H1 (cell line): ENCODE measurements around the gene TMEM134. TPM values are rescaled to one million over a fixed set of nuclear protein-coding genes. Genes with fewer than 3 reads are reported as not detected.

Experiments used
- CTCF ChIA-PET: fragments of 300-600 bp; sonication (Branson Sonifier 250); formaldehyde crosslinking; loops from one replicate; lab custom pipeline; 2021; ENCODE audit not compliant: partially characterized antibody; lab: Charles Lee
- POLR2A ChIA-PET: fragments of 300-600 bp; sonication (Branson Sonifier 250); formaldehyde crosslinking; loops from one replicate; lab custom pipeline; 2021; ENCODE audit warnings: inconsistent platforms; ENCODE audit not compliant: partially characterized antibody; lab: Charles Lee
- DNase-seq, 2 experiments: peaks; one replicate each; pipeline versions ENCODE4 v3.0.0 to v3.0.0-alpha.2; 2010 to 2022; ENCODE audit warnings: low spot score in 2 of 2, low read depth in 1 of 2, mixed read lengths in 1 of 2
- FAIRE-seq: peaks from 2 replicates; lab custom pipeline; 2011; peaks lifted over from hg19 to GRCh38; lab: Jason Lieb, UNC
- H2AFZ ChIP-seq: 2 replicates; pipeline ENCODE4 v1.8.1; 2012; ENCODE audit warnings: low read length, inconsistent platforms
- H2AK5ac ChIP-seq: 2 replicates; pipeline ENCODE4 v1.6.1; 2013; ENCODE audit warnings: low read depth, low read length
- H2BK120ac ChIP-seq: replicated peaks from 2 replicates; pipeline ENCODE3; 2013; ENCODE audit warnings: low read depth, low read length, inconsistent platforms
- H2BK12ac ChIP-seq: 2 replicates; pipeline ENCODE4 v1.6.1; 2013; ENCODE audit warnings: low read depth, low read length
- H2BK15ac ChIP-seq: 2 replicates; pipeline ENCODE4 v1.6.1; 2013; ENCODE audit warnings: low read length
- H2BK20ac ChIP-seq: 2 replicates; pipeline ENCODE4 v1.6.1; 2013; ENCODE audit warnings: low read length
- H2BK5ac ChIP-seq: 2 replicates; pipeline ENCODE4 v1.6.1; 2013; ENCODE audit warnings: low read depth, low read length
- H3K14ac ChIP-seq: 2 replicates; pipeline ENCODE4 v1.6.1; 2013; ENCODE audit warnings: inconsistent platforms; ENCODE audit not compliant: insufficient read length
- H3K18ac ChIP-seq: 2 replicates; pipeline ENCODE4 v1.6.1; 2013; ENCODE audit warnings: low read length; ENCODE audit errors: extremely low read depth
- H3K23ac ChIP-seq: 2 replicates; pipeline ENCODE4 v1.6.1; 2013; ENCODE audit warnings: inconsistent platforms; ENCODE audit not compliant: insufficient read length
- H3K23me2 ChIP-seq: 2 replicates; pipeline ENCODE4 v1.6.1; 2013; ENCODE audit warnings: low read depth, low read length
- H3K27ac ChIP-seq: 2 replicates; pipeline ENCODE4 v1.6.1; 2011; ENCODE audit warnings: low read depth, low read length, inconsistent platforms
- H3K27me3 ChIP-seq, 4 experiments: replicated peaks in 1 of 4; 1 replicate in 1 of 4; 2 replicates in 3 of 4; pipeline versions ENCODE4 v1.6.1 to v1.8.1; 2011 to 2013; ENCODE audit warnings: low read length in 3 of 4, mild to moderate bottlenecking in 3 of 4, inconsistent platforms in 2 of 4, mixed read lengths in 2 of 4, moderate library complexity in 1 of 4; ENCODE audit not compliant: control insufficient read depth in 3 of 4, insufficient read depth in 3 of 4; ENCODE audit errors: extremely low read depth in 1 of 4
- H3K36me3 ChIP-seq, 4 experiments: 2 replicates each; pipeline versions ENCODE4 v1.6.1 to v1.8.1; 2011 to 2013; ENCODE audit warnings: mild to moderate bottlenecking in 4 of 4, low read length in 3 of 4, moderate library complexity in 2 of 4, control low read depth in 1 of 4, inconsistent platforms in 1 of 4; ENCODE audit not compliant: insufficient read depth in 4 of 4, control insufficient read depth in 2 of 4
- H3K4ac ChIP-seq: replicated peaks from 2 replicates; pipeline ENCODE3; 2013; ENCODE audit warnings: low read length, low read depth, mixed read lengths, inconsistent platforms; ENCODE audit not compliant: insufficient read length
- H3K4me1 ChIP-seq, 4 experiments: replicated peaks in 1 of 4; 1 replicate in 1 of 4; 2 replicates in 3 of 4; pipeline versions ENCODE4 v1.6.1 to v1.8.1; 2011 to 2013; ENCODE audit warnings: low read length in 3 of 4, inconsistent platforms in 2 of 4, mixed read lengths in 1 of 4; ENCODE audit not compliant: insufficient read depth in 4 of 4, control insufficient read depth in 3 of 4
- H3K4me2 ChIP-seq, 2 experiments: 2 replicates each; pipeline versions ENCODE4 v1.6.1 to v1.8.1; 2011 to 2013; ENCODE audit warnings: low read depth in 2 of 2, low read length in 2 of 2, control low read depth in 1 of 2, inconsistent platforms in 1 of 2, mild to moderate bottlenecking in 1 of 2; ENCODE audit not compliant: insufficient read depth in 1 of 2
- H3K4me3 ChIP-seq, 4 experiments: fragments of 200-600, 300-600 bp in 1 of 4; sonication (generic), shearing (Covaris generic), sonication (Bioruptor Twin) in 1 of 4; 2 replicates each; pipeline versions ENCODE4 v1.5.1 to v1.8.1; 2011 to 2016; ENCODE audit warnings: low read length in 4 of 4, low read depth in 3 of 4, control low read depth in 2 of 4, inconsistent platforms in 2 of 4, mild to moderate bottlenecking in 2 of 4, mixed read lengths in 1 of 4, moderate library complexity in 1 of 4; ENCODE audit not compliant: insufficient read depth in 2 of 4; ENCODE audit errors: extremely low read depth in 1 of 4
- H3K56ac ChIP-seq: replicated peaks from 2 replicates; pipeline ENCODE3; 2013; ENCODE audit warnings: low read depth, mild to moderate bottlenecking, mixed read lengths, low read length, inconsistent platforms; ENCODE audit not compliant: insufficient read length
- H3K79me1 ChIP-seq: 2 replicates; pipeline ENCODE4 v1.6.1; 2013; ENCODE audit warnings: low read depth, low read length, control low read depth
- H3K79me2 ChIP-seq, 2 experiments: 2 replicates each; pipeline versions ENCODE4 v1.6.1 to v1.8.1; 2012 to 2013; ENCODE audit warnings: low read length in 2 of 2, mild to moderate bottlenecking in 2 of 2, inconsistent platforms in 1 of 2; ENCODE audit not compliant: insufficient read depth in 2 of 2, control insufficient read depth in 1 of 2
- H3K9ac ChIP-seq, 4 experiments: replicated peaks in 1 of 4; 1 replicate in 1 of 4; 2 replicates in 3 of 4; pipeline versions ENCODE4 v1.6.1 to v1.8.1; 2011 to 2013; ENCODE audit warnings: low read depth in 3 of 4, low read length in 3 of 4, control low read depth in 2 of 4, mild to moderate bottlenecking in 2 of 4, moderate library complexity in 2 of 4, inconsistent platforms in 1 of 4; ENCODE audit errors: extremely low read depth in 1 of 4
- H3K9me3 ChIP-seq, 2 experiments: 2 replicates each; pipeline versions ENCODE4 v1.6.1 to v1.8.1; 2012 to 2013; ENCODE audit warnings: mild to moderate bottlenecking in 2 of 2, moderate library complexity in 2 of 2, control low read depth in 1 of 2, inconsistent platforms in 1 of 2, low read depth in 1 of 2, low read length in 1 of 2, mixed read lengths in 1 of 2; ENCODE audit not compliant: insufficient read depth in 2 of 2
- H4K20me1 ChIP-seq, 2 experiments: replicated peaks in 1 of 2; 2 replicates each; pipeline versions ENCODE3 to v1.8.1; 2011 to 2013; ENCODE audit warnings: inconsistent platforms in 2 of 2, low read length in 2 of 2, mild to moderate bottlenecking in 1 of 2; ENCODE audit not compliant: insufficient read depth in 2 of 2, control insufficient read depth in 1 of 2
- H4K5ac ChIP-seq: 2 replicates; pipeline ENCODE4 v1.6.1; 2013; ENCODE audit warnings: low read length, low read depth, mixed read lengths, inconsistent platforms; ENCODE audit not compliant: insufficient read length
- H4K8ac ChIP-seq: 2 replicates; pipeline ENCODE4 v1.8.0; 2013; ENCODE audit warnings: mild to moderate bottlenecking, moderate library complexity, low read length, inconsistent platforms; ENCODE audit not compliant: insufficient read depth; ENCODE audit errors: extremely low read depth
- H4K91ac ChIP-seq: replicated peaks from 2 replicates; pipeline ENCODE3; 2013; ENCODE audit warnings: low read length, mixed read lengths, inconsistent platforms; ENCODE audit not compliant: insufficient read length
- BCL11A ChIP-seq, 2 experiments: IDR thresholded peaks; one replicate each; pipeline ENCODE4 v1.6.1; 2011; ENCODE audit warnings: low read depth in 2 of 2, low read length in 2 of 2, mild to moderate bottlenecking in 2 of 2
- CBX8 ChIP-seq: fragments of 300-800, 300-1000 bp; sonication (generic); IDR thresholded peaks from 2 replicates; pipeline ENCODE4 v1.7.1; 2016; ENCODE audit warnings: low read depth, low read length, borderline replicate concordance
- FOSL1 ChIP-seq: IDR thresholded peaks from 2 replicates; pipeline ENCODE4 v1.6.1; 2011; ENCODE audit warnings: mild to moderate bottlenecking, low read depth, low read length, moderate library complexity; ENCODE audit not compliant: insufficient read depth
- GABPA ChIP-seq: IDR thresholded peaks from 2 replicates; pipeline ENCODE4 v1.6.1; 2011; ENCODE audit warnings: mild to moderate bottlenecking, low read length, moderate library complexity, borderline replicate concordance; ENCODE audit not compliant: insufficient read depth
- MAFK ChIP-seq: IDR thresholded peaks from 2 replicates; pipeline ENCODE4 v1.6.1; 2012; ENCODE audit warnings: low read depth, mild to moderate bottlenecking, improper control_type of control experiment, low read length
- NRF1 ChIP-seq: IDR thresholded peaks from 2 replicates; pipeline ENCODE4 v1.6.1; 2011; ENCODE audit warnings: mild to moderate bottlenecking, low read depth, low read length, improper control_type of control experiment
- TAF7 ChIP-seq: optimal IDR thresholded peaks from 2 replicates; pipeline ENCODE3; 2011; ENCODE audit warnings: low read depth, mild to moderate bottlenecking, inconsistent platforms, low read length, moderate library complexity, borderline replicate concordance
- TCF12 ChIP-seq: IDR thresholded peaks from 2 replicates; pipeline ENCODE4 v1.6.1; 2011; ENCODE audit warnings: low read depth, mild to moderate bottlenecking, low read length
- USF2 ChIP-seq: IDR thresholded peaks from 2 replicates; pipeline ENCODE4 v1.6.1; 2011; ENCODE audit warnings: low read length, improper control_type of control experiment
- WGBS, 2 experiments: shearing (Covaris generic) in 1 of 2; methylation state at CpG; one replicate each; pipeline versions ENCODE4 v1.1.6 to v1.1.7; 2013 to 2015; ENCODE audit warnings: low lambda C conversion rate in 2 of 2, mixed read lengths in 2 of 2, inconsistent platforms in 1 of 2, low coverage in 1 of 2, missing lambda C conversion rate in 1 of 2; ENCODE audit not compliant: insufficient replicate concordance in 2 of 2, insufficient coverage in 1 of 2, insufficient read length in 1 of 2; ENCODE audit errors: extremely low coverage in 1 of 2, missing lambda C conversion rate in 1 of 2; 5-methylcytosine and 5-hydroxymethylcytosine counted together
- polyA plus RNA-seq, 7 experiments: library from polyadenylated mRNA; depleted of rRNA in 3 of 7; stranded (reverse) in 5 of 7; unstranded in 2 of 7; fragments of >200 nt in 5 of 7; fragments of 200-250 nt in 2 of 7; gene quantifications; 1 replicate in 5 of 7; 2 replicates in 1 of 7; 4 replicates in 1 of 7; pipeline versions ENCODE4 v1.2.1 to v1.2.3, GENCODE V29; 2011 to 2013; ENCODE audit warnings: missing spikeins in 2 of 7, mixed read lengths in 2 of 7
- total RNA-seq: library from RNA; stranded (reverse); fragmentation: NEBNext Ultra II Directional; extraction: Animal tissue kit (Norgen Biotek cat#: 25700); gene quantifications from 2 replicates; pipeline ENCODE4 v1.2.1, GENCODE V29; 2021

Gene TMEM134
- total and polyA plus RNA-seq, 2 of the 8 experiments (the other 6 are each of a cell fraction or from before 2014, with no cell fraction given) = 32.4 to 229 TPM

GRCh38 chr11:67431346-67432249 lies 37.5 kb downstream of the TMEM134 start:
- Histone ChIP-seq H3K79me2 (peaks cover 0 to 9% of the 10 kb centered on the region in 2 experiments; a peak in 2 of 4 replicates), H3K14ac (no peak overlapping the region), H3K9me3 (no peaks in the 10 kb centered on the region), H3K4me1 (peaks cover 0 to 19% (median 10%) of the 10 kb centered on the region in 4 experiments; a peak in 6 of 7 replicates), H2BK20ac (no peak overlapping the region), H3K23ac (no peak overlapping the region), H3K4me2 (no peak overlapping the region), H3K9ac (no peak overlapping the region), H3K4me3 (no peak overlapping the region), H2AK5ac (no peak overlapping the region), H3K27ac (no peak overlapping the region), H4K91ac (no peak overlapping the region), H3K79me1 (peaks cover 5% of the 10 kb centered on the region), H2BK5ac (no peak overlapping the region), H3K56ac (no peak overlapping the region), H4K8ac (peak overlapping the region; percentile 29; the same call in 1 of the 2 replicates), H2BK120ac (no peak overlapping the region), H3K36me3 (peaks cover 3 to 17% (median 8%) of the 10 kb centered on the region in 4 experiments; a peak in 7 of 8 replicates), H3K27me3 (no peaks in the 10 kb centered on the region), H2BK12ac (no peak overlapping the region), H3K4ac (no peak overlapping the region), H3K18ac (no peak overlapping the region), H4K20me1 (peaks cover 0 to 12% of the 10 kb centered on the region in 2 experiments), H4K5ac (no peak overlapping the region), H2BK15ac (no peak overlapping the region), H2AFZ (no peak overlapping the region), H3K23me2 (peaks cover 10% of the 10 kb centered on the region)
- no peak for FAIRE-seq
- ChIA-PET POLR2A (interaction anchor here (0.9 to 12.5 kb wide), 7 partner anchors 9 to 37 kb away, joined by 3 to 104 read pairs (median 4); partner anchors contain the start of genes CARNS1 and CORO1B), CTCF (interaction anchor here (0.7 to 3.8 kb wide), 3 partner anchors 20 to 31 kb away, joined by 3 to 10 read pairs (median 4); partner anchors contain the start of gene PPP1CA)
- WGBS, 2 experiments = 88% methylated on average over 24 of the region's 24 CpGs; no CpG with 5 or more reads in 1 of the 2 experiments
- DNase-seq = no peak
- TF ChIP-seq GABPA (no peak), TAF7 (no peak), USF2 (no peak), FOSL1 (no peak), BCL11A (IDR thresholded peaks at IDR 0.05; ENCODE audit: low read depth in 2 of 2, low read length in 2 of 2) (no peak), NRF1 (no peak), TCF12 (no peak), MAFK (no peak), CBX8 (no peak)
